Muscle of leg (tissue), 16 donors: ENCODE results near the gene IFITM5. TPM values are rescaled to one million over a fixed set of nuclear protein-coding genes. Genes with fewer than 3 reads are reported as not detected.

Experiments used
- DNase-seq: peaks from one replicate; pipeline ENCODE4 v3.0.0; 2013
- H3K27ac ChIP-seq: one replicate; pipeline ENCODE4 v1.5.1; 2013; ENCODE audit warnings: mild to moderate bottlenecking, low read length, control low read depth
- H3K27me3 ChIP-seq: one replicate; pipeline ENCODE4 v1.6.1; 2013; ENCODE audit warnings: low read length; ENCODE audit not compliant: control insufficient read depth, insufficient read depth
- H3K36me3 ChIP-seq: one replicate; pipeline ENCODE4 v1.6.1; 2013; ENCODE audit warnings: low read length; ENCODE audit not compliant: control insufficient read depth, insufficient read depth
- H3K4me1 ChIP-seq: one replicate; pipeline ENCODE4 v1.6.1; 2013; ENCODE audit warnings: low read length; ENCODE audit not compliant: control insufficient read depth, insufficient read depth
- H3K4me3 ChIP-seq: one replicate; pipeline ENCODE4 v1.5.1; 2013; ENCODE audit warnings: low read length, control low read depth
- H3K9me3 ChIP-seq: replicated peaks from 2 replicates; pipeline ENCODE4 v1.6.1; 2013; ENCODE audit warnings: low read depth, low read length; ENCODE audit not compliant: control insufficient read depth
- WGBS: methylation state at CpG from one replicate; pipeline ENCODE4 v1.1.5; 2013; ENCODE audit warnings: missing lambda C conversion rate; ENCODE audit not compliant: insufficient coverage; 5-methylcytosine and 5-hydroxymethylcytosine counted together
- long read RNA-seq, 11 donors: transcript quantifications; one replicate each; lab custom pipeline, GENCODE V29; 2026
- polyA plus RNA-seq, 8 donors: library from polyadenylated mRNA; unstranded; fragments of 120-200 nt; gene quantifications; one replicate each; pipeline versions ENCODE4 v1.2.1 to v1.2.3, GENCODE V29; 2013; ENCODE audit warnings: inconsistent platforms in 1 of 8, low replicate concordance in 1 of 8; ENCODE audit not compliant: insufficient read length in 8 of 8, insufficient read depth in 1 of 8
- total RNA-seq: library from RNA; stranded (reverse); fragments of 120-200 nt; gene quantifications from one replicate; pipeline ENCODE4 v1.2.4, GENCODE V29; 2013

Gene IFITM5
- total RNA-seq (not detected), polyA plus RNA-seq (not detected)
- long read RNA-seq, donor 1: 0 reads
- long read RNA-seq, donor 2: 0 reads
- long read RNA-seq, donor 3: 0 reads
- long read RNA-seq, donor 4: 0 reads
- long read RNA-seq, donor 5: 0 reads
- long read RNA-seq, donor 6: 0 reads
- long read RNA-seq, donor 7: 0 reads
- long read RNA-seq, donor 8: 0 reads
- long read RNA-seq, donor 9: 0 reads
- long read RNA-seq, donor 10: 0 reads
- long read RNA-seq, donor 11: 0 reads

GRCh38 chr11:299081-299891, at the start of gene IFITM5:
Gene IFITM5, minus strand, starts transcription at chr11:299526. Its CDS starts 36 bp downstream, at chr11:299490.
- Histone ChIP-seq H3K27ac (no peak within 1 kb of the TSS), H3K4me1 (peaks cover 15% of the 10 kb centered on the region), H3K36me3 (peaks cover 2% of the 10 kb centered on the region), H3K9me3 (no peaks in the 10 kb centered on the region), H3K4me3 (no peak within 1 kb of the TSS), H3K27me3 (peaks cover 13% of the 10 kb centered on the region)
- 69% methylated on average over 22 of the region's 40 CpGs for WGBS
- no peak for DNase-seq

- WGBS: 60% methylated on average over 1 of the region's 3 CpGs
- H3K4me1 ChIP-seq: peaks cover 12% of the 10 kb centered on the region
- no peaks in the 10 kb centered on the region for H3K9me3 ChIP-seq
- H3K36me3 ChIP-seq: no peaks in the 10 kb centered on the region
- no peak for DNase-seq
- no peak overlapping the region for H3K27ac ChIP-seq
- H3K27me3 ChIP-seq: no peaks in the 10 kb centered on the region
- H3K4me3 ChIP-seq: no peak overlapping the region
These were observed 47.2 kb upstream of the IFITM5 start for GRCh38 chr11:346529-346928.

GRCh38 chr11:344836-345578, 45.7 kb upstream of the IFITM5 start:
- no peak overlapping the region for H3K4me3 ChIP-seq
- H3K27me3 ChIP-seq: no peaks in the 10 kb centered on the region
- no peaks in the 10 kb centered on the region for H3K4me1 ChIP-seq
- H3K27ac ChIP-seq: no peak overlapping the region
- 88% methylated on average over 5 of the region's 11 CpGs for WGBS
- no peaks in the 10 kb centered on the region for H3K36me3 ChIP-seq
- no peak for DNase-seq
- H3K9me3 ChIP-seq: no peaks in the 10 kb centered on the region

- DNase-seq: no peak
- Histone ChIP-seq H3K27ac (no peak overlapping the region), H3K9me3 (no peaks in the 10 kb centered on the region), H3K27me3 (no peaks in the 10 kb centered on the region), H3K36me3 (no peaks in the 10 kb centered on the region), H3K4me3 (no peak overlapping the region), H3K4me1 (peaks cover 5% of the 10 kb centered on the region)
- WGBS: 37% methylated on average over 2 of the region's 3 CpGs
These were observed 43.0 kb upstream of the IFITM5 start for GRCh38 chr11:342328-342727.

- no peak for DNase-seq
These were observed 41.5 kb upstream of the IFITM5 start for GRCh38 chr11:340539-341512.

GRCh38 chr11:339963-340362, 40.6 kb upstream of the IFITM5 start:
- Histone ChIP-seq H3K27me3 (no peaks in the 10 kb centered on the region), H3K27ac (no peak overlapping the region), H3K36me3 (no peaks in the 10 kb centered on the region), H3K9me3 (no peaks in the 10 kb centered on the region), H3K4me3 (no peak overlapping the region), H3K4me1 (peaks cover 24% of the 10 kb centered on the region)
- WGBS: no CpG with 5 or more reads among the region's 2 CpGs
- no peak for DNase-seq

More at GRCh38 chr11:340539-341512, 41.5 kb upstream of the IFITM5 start:
- H3K9me3 ChIP-seq: no peaks in the 10 kb centered on the region
- H3K36me3 ChIP-seq: no peaks in the 10 kb centered on the region
- peaks cover 16% of the 10 kb centered on the region for H3K4me1 ChIP-seq
- 60% methylated on average over 2 of the region's 5 CpGs for WGBS
- H3K4me3 ChIP-seq: no peak overlapping the region
- H3K27ac ChIP-seq: no peak overlapping the region
- no peaks in the 10 kb centered on the region for H3K27me3 ChIP-seq

GRCh38 chr11:337711-338110, 38.4 kb upstream of the IFITM5 start:
- 86% methylated on average over 1 of the region's 6 CpGs for WGBS
- Histone ChIP-seq H3K4me1 (peaks cover 37% of the 10 kb centered on the region), H3K9me3 (peaks cover 4% of the 10 kb centered on the region), H3K36me3 (no peaks in the 10 kb centered on the region), H3K4me3 (no peak overlapping the region), H3K27me3 (no peaks in the 10 kb centered on the region), H3K27ac (peak overlapping the region; percentile 97)
- no peak for DNase-seq

GRCh38 chr11:336659-337198, 37.4 kb upstream of the IFITM5 start:
- Histone ChIP-seq H3K4me1 (peaks cover 38% of the 10 kb centered on the region), H3K9me3 (peaks cover 4% of the 10 kb centered on the region), H3K4me3 (no peak overlapping the region), H3K36me3 (no peaks in the 10 kb centered on the region), H3K27me3 (no peaks in the 10 kb centered on the region), H3K27ac (peak overlapping the region; percentile 97)
- WGBS: 67% methylated on average over 3 of the region's 4 CpGs
- DNase-seq: peak; percentile 58
